GM23338 (cell line): ENCODE results near the gene KCNN3. TPM values are rescaled to one million over a fixed set of nuclear protein-coding genes. Genes with fewer than 3 reads are reported as not detected.

Experiments used
- ATAC-seq: fragments of 200-7000 bp; cut with Tn5 transposase; 3 replicates; pipeline ENCODE4 v1.9.1; 2020
- DNase-seq: peaks from one replicate; pipeline ENCODE4 v3.0.0-alpha.2; 2015; ENCODE audit warnings: low spot score
- H2AFZ ChIP-seq: fragments of 200-600 bp; sonication (generic); 2 replicates; pipeline ENCODE4 v1.8.0; 2016; ENCODE audit warnings: antibody characterized with exemption, mild to moderate bottlenecking, moderate library complexity
- H3F3A ChIP-seq: fragments of 200-600 bp; sonication (generic); replicated peaks from 2 replicates; pipeline ENCODE4 v1.8.0; 2017; ENCODE audit warnings: antibody characterized with exemption, mixed run types, low read depth
- H3K27ac ChIP-seq: fragments of 200-600 bp; sonication (generic); 2 replicates; pipeline ENCODE4 v1.6.1; 2016; ENCODE audit warnings: low read depth
- H3K27me3 ChIP-seq: fragments of 200-600 bp; sonication (generic); 2 replicates; pipeline ENCODE4 v1.8.0; 2016; ENCODE audit warnings: mild to moderate bottlenecking, mixed run types, moderate library complexity; ENCODE audit not compliant: insufficient read depth
- H3K36me3 ChIP-seq: fragments of 200-600 bp; sonication (generic); 2 replicates; pipeline ENCODE4 v1.8.0; 2016; ENCODE audit warnings: mild to moderate bottlenecking; ENCODE audit not compliant: insufficient read depth
- H3K4me1 ChIP-seq: fragments of 200-600 bp; sonication (generic); 2 replicates; pipeline ENCODE4 v1.8.0; 2016; ENCODE audit warnings: mild to moderate bottlenecking, moderate library complexity; ENCODE audit not compliant: insufficient read depth
- H3K4me2 ChIP-seq: fragments of 200-600 bp; sonication (generic); 2 replicates; pipeline ENCODE4 v1.7.1; 2017; ENCODE audit warnings: mixed run types
- H3K4me3 ChIP-seq: fragments of 200-600 bp; sonication (generic); 2 replicates; pipeline ENCODE4 v1.6.1; 2016; ENCODE audit warnings: mixed run types
- H3K79me2 ChIP-seq: fragments of 200-600 bp; sonication (generic); replicated peaks from 2 replicates; pipeline ENCODE4 v1.8.0; 2017; ENCODE audit warnings: mild to moderate bottlenecking; ENCODE audit not compliant: insufficient read depth
- H3K9me2 ChIP-seq: fragments of 200-600 bp; sonication (generic); 2 replicates; pipeline ENCODE4 v1.8.0; 2017; ENCODE audit not compliant: insufficient read depth
- H4K20me1 ChIP-seq: fragments of 200-600 bp; sonication (generic); replicated peaks from 2 replicates; pipeline ENCODE4 v1.8.0; 2017; ENCODE audit warnings: mild to moderate bottlenecking; ENCODE audit not compliant: insufficient read depth
- H3K27ac Mint-ChIP-seq: 2 replicates; pipeline ENCODE4 v1.8.0; 2020; ENCODE audit warnings: inconsistent platforms, mild to moderate bottlenecking, moderate library complexity, mixed read lengths
- H3K27me3 Mint-ChIP-seq: 3 replicates; pipeline ENCODE4 v1.8.0; 2022; ENCODE audit warnings: low read depth, mild to moderate bottlenecking, moderate library complexity, mixed read lengths, inconsistent platforms; ENCODE audit not compliant: insufficient read depth, poor library complexity
- H3K36me3 Mint-ChIP-seq: 3 replicates; pipeline ENCODE4 v1.8.0; 2021; ENCODE audit warnings: low read depth, mild to moderate bottlenecking, inconsistent platforms, moderate library complexity, mixed read lengths
- H3K4me1 Mint-ChIP-seq: 3 replicates; pipeline ENCODE4 v1.8.0; 2020; ENCODE audit warnings: mild to moderate bottlenecking, inconsistent platforms, mixed read lengths
- H3K4me3 Mint-ChIP-seq: 3 replicates; pipeline ENCODE4 v1.8.0; 2021; ENCODE audit warnings: moderate library complexity, mild to moderate bottlenecking, inconsistent platforms, mixed read lengths
- H3K9me3 Mint-ChIP-seq: 3 replicates; pipeline ENCODE4 v1.8.0; 2020; ENCODE audit warnings: moderate library complexity, mild to moderate bottlenecking, inconsistent platforms, mixed read lengths
- CREB1 ChIP-seq: fragments of 250-450 bp; sonication (Bioruptor Pico); IDR thresholded peaks from 2 replicates; pipeline ENCODE4 v1.5.0; 2020; ENCODE audit warnings: low read depth, mild to moderate bottlenecking, moderate library complexity
- EZH2phosphoT487 ChIP-seq: fragments of 200-600 bp; sonication (generic); IDR thresholded peaks from one replicate; pipeline ENCODE4 v1.8.1; 2018; ENCODE audit warnings: antibody characterized with exemption; ENCODE audit not compliant: unreplicated experiment
- JUNB ChIP-seq: IDR thresholded peaks from one replicate; pipeline ENCODE4 v1.6.1; 2016; ENCODE audit warnings: antibody characterized with exemption; ENCODE audit not compliant: unreplicated experiment
- NANOG ChIP-seq: IDR thresholded peaks from 2 replicates; pipeline ENCODE4 v1.6.1; 2016; ENCODE audit warnings: antibody characterized with exemption, borderline replicate concordance
- POLR2AphosphoS5 ChIP-seq: IDR thresholded peaks from 2 replicates; pipeline ENCODE4 v1.6.1; 2016; ENCODE audit warnings: antibody characterized with exemption, low read depth
- STAT1 ChIP-seq: IDR thresholded peaks from one replicate; pipeline ENCODE4 v1.6.1; 2016; ENCODE audit warnings: antibody characterized with exemption; ENCODE audit not compliant: unreplicated experiment
- ZNF114 ChIP-seq: fragments of 250-450 bp; sonication (Bioruptor Pico); IDR thresholded peaks from 2 replicates; pipeline ENCODE4 v1.5.0; 2020; ENCODE audit warnings: mild to moderate bottlenecking, moderate library complexity
- ZNF331 ChIP-seq: fragments of 250-450 bp; sonication (Bioruptor Pico); IDR thresholded peaks from 2 replicates; pipeline ENCODE4 v1.5.0; 2020; ENCODE audit warnings: low read depth, mild to moderate bottlenecking, moderate library complexity
- polyA plus RNA-seq: library from polyadenylated mRNA; unstranded; fragments of >200 nt; fragmentation: Nextera tagmentation; extraction: Ambion mirVana; gene quantifications from 2 replicates; pipeline ENCODE4 v1.2.1, GENCODE V29; 2016
- total RNA-seq: library from RNA; depleted of rRNA; stranded (reverse); fragments of >200 nt; shearing (Covaris generic); gene quantifications from 2 replicates; pipeline ENCODE4 v1.2.3, GENCODE V29; 2014
- TF ChIP-seq, protein P1 (sequence below): IDR thresholded peaks from one replicate; pipeline ENCODE4 v1.6.1; 2018; ENCODE audit warnings: antibody characterized with exemption; ENCODE audit not compliant: unreplicated experiment
- TF ChIP-seq, protein P2 (sequence below): fragments of 250-450 bp; sonication (Bioruptor Pico); IDR thresholded peaks from 2 replicates; pipeline ENCODE4 v1.5.0; 2020; ENCODE audit warnings: mild to moderate bottlenecking, moderate library complexity
- TF ChIP-seq, protein P3 (sequence below): IDR thresholded peaks from 2 replicates; pipeline ENCODE4 v1.6.1; 2016; ENCODE audit warnings: antibody characterized with exemption

The KCNN3 gene
- total and polyA plus RNA-seq, 2 experiments from 2014 or later: 1.9 to 3.0 TPM

DNA sequence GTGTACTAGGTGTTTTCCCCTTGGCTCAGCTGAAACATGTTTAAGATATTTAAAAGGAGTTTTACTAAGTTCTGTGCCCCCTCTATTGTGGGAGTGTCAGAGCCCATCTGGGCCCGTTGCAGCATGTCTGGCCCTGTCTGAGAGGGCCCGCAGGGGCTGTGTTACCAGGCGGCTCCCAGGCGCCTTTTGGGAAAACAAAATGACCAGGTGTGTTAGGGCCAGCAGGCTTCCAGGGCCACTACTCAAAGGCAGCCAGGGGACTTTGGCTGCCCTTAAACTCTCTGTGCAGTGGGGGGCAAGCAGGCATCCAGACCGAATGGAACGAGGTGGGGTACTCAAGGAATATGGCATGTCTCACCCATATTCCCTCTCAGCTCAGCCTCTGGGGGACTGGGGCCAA, 111.7 kb downstream of the KCNN3 start:
- Mint-ChIP-seq H3K27ac (no peak overlapping the region), H3K4me1 (no peaks in the 10 kb centered on the region), H3K9me3 (no peaks in the 10 kb centered on the region), H3K4me3 (no peak overlapping the region), H3K27me3 (peaks cover 8% of the 10 kb centered on the region), H3K36me3 (no peaks in the 10 kb centered on the region)
- H3K4me3 ChIP-seq: no peak overlapping the region
- no peak overlapping the region for H3K4me2 ChIP-seq
- peaks cover 17% of the 10 kb centered on the region; the same call in 1 of the 2 replicates for H3K27me3 ChIP-seq
- H3K9me2 ChIP-seq: no peaks in the 10 kb centered on the region
- H2AFZ ChIP-seq: no peak overlapping the region
- ATAC-seq (no peak), DNase-seq (no peak)
- H3K4me1 ChIP-seq: no peaks in the 10 kb centered on the region
- no peak for TF ChIP-seq JUNB
- no peak for TF ChIP-seq STAT1
- TF ChIP-seq CREB1 (CRISPR knock-in tag): no peak
- no peak for TF ChIP-seq ZNF331 (CRISPR knock-in tag)
- TF ChIP-seq POLR2AphosphoS5: no peak
- TF ChIP-seq NANOG: no peak
- no peak for TF ChIP-seq ZNF114 (CRISPR knock-in tag)
- H4K20me1 ChIP-seq: no peaks in the 10 kb centered on the region; the same call in 1 of the 2 replicates
- H3K36me3 ChIP-seq: no peaks in the 10 kb centered on the region
- H3F3A ChIP-seq: no peaks in the 10 kb centered on the region
- H3K27ac ChIP-seq: no peak overlapping the region
- no peaks in the 10 kb centered on the region for H3K79me2 ChIP-seq

DNA sequence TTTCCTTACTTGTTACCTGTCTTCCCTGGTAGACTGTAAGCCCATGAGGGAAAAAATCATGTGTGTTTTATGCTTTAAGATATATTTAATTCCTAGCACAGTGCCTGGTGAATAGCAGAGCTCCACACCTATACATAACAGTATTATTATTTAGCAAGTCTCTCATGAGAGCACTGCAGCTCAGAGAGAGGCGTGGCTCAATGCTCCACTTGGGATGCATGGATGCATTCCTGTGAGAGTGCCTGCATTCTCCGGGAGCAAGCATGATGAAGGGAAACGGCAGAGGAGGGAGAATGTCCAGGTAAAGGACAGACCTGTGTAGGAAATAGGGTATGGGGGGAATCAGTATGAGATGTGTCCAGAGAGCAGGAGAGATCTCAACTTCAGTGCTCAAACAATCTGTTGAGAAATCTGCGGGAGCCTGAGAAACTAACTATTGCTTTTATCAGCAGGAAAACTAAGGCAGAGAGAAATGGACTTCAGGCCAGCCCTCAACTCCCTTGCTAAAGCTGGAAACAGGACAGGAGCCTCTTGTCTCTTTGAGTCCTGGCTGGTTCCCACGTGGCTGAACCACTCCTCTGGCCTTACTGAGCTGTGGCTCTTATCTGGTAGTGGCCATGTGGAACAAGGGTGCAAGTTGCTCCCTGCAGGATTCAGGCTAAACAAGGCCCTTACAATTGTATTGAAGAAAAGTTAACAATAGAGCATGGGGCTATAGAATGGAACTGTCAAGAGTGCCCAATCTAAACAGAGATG, 113.1 kb downstream of the KCNN3 start:
- no peaks in the 10 kb centered on the region for H3F3A ChIP-seq
- peaks cover 8% of the 10 kb centered on the region for H3K27me3 Mint-ChIP-seq
- no peaks in the 10 kb centered on the region for H3K79me2 ChIP-seq
- H3K4me3 ChIP-seq: no peak overlapping the region
- no peaks in the 10 kb centered on the region for H3K9me3 Mint-ChIP-seq
- H3K4me2 ChIP-seq: no peak overlapping the region
- no peak overlapping the region for H2AFZ ChIP-seq
- no peaks in the 10 kb centered on the region for H3K4me1 Mint-ChIP-seq
- H3K27me3 ChIP-seq: peaks cover 17% of the 10 kb centered on the region; the same call in 1 of the 2 replicates
- DNase-seq: no peak
- H3K36me3 Mint-ChIP-seq: no peaks in the 10 kb centered on the region
- no peak for ATAC-seq
- no peaks in the 10 kb centered on the region for H3K36me3 ChIP-seq
- no peak overlapping the region for H3K27ac ChIP-seq
- H3K9me2 ChIP-seq: no peaks in the 10 kb centered on the region
- no peak overlapping the region for H3K27ac Mint-ChIP-seq
- H3K4me1 ChIP-seq: no peaks in the 10 kb centered on the region
- no peaks in the 10 kb centered on the region; the same call in 1 of the 2 replicates for H4K20me1 ChIP-seq
- no peak overlapping the region for H3K4me3 Mint-ChIP-seq
- no peak for TF ChIP-seq POLR2AphosphoS5
- TF ChIP-seq EZH2phosphoT487: no peak
- TF ChIP-seq, protein P1, sequence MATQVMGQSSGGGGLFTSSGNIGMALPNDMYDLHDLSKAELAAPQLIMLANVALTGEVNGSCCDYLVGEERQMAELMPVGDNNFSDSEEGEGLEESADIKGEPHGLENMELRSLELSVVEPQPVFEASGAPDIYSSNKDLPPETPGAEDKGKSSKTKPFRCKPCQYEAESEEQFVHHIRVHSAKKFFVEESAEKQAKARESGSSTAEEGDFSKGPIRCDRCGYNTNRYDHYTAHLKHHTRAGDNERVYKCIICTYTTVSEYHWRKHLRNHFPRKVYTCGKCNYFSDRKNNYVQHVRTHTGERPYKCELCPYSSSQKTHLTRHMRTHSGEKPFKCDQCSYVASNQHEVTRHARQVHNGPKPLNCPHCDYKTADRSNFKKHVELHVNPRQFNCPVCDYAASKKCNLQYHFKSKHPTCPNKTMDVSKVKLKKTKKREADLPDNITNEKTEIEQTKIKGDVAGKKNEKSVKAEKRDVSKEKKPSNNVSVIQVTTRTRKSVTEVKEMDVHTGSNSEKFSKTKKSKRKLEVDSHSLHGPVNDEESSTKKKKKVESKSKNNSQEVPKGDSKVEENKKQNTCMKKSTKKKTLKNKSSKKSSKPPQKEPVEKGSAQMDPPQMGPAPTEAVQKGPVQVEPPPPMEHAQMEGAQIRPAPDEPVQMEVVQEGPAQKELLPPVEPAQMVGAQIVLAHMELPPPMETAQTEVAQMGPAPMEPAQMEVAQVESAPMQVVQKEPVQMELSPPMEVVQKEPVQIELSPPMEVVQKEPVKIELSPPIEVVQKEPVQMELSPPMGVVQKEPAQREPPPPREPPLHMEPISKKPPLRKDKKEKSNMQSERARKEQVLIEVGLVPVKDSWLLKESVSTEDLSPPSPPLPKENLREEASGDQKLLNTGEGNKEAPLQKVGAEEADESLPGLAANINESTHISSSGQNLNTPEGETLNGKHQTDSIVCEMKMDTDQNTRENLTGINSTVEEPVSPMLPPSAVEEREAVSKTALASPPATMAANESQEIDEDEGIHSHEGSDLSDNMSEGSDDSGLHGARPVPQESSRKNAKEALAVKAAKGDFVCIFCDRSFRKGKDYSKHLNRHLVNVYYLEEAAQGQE: no peak
- TF ChIP-seq ZNF331 (CRISPR knock-in tag): no peak
- no peak for TF ChIP-seq CREB1 (CRISPR knock-in tag)
- TF ChIP-seq, protein P2, sequence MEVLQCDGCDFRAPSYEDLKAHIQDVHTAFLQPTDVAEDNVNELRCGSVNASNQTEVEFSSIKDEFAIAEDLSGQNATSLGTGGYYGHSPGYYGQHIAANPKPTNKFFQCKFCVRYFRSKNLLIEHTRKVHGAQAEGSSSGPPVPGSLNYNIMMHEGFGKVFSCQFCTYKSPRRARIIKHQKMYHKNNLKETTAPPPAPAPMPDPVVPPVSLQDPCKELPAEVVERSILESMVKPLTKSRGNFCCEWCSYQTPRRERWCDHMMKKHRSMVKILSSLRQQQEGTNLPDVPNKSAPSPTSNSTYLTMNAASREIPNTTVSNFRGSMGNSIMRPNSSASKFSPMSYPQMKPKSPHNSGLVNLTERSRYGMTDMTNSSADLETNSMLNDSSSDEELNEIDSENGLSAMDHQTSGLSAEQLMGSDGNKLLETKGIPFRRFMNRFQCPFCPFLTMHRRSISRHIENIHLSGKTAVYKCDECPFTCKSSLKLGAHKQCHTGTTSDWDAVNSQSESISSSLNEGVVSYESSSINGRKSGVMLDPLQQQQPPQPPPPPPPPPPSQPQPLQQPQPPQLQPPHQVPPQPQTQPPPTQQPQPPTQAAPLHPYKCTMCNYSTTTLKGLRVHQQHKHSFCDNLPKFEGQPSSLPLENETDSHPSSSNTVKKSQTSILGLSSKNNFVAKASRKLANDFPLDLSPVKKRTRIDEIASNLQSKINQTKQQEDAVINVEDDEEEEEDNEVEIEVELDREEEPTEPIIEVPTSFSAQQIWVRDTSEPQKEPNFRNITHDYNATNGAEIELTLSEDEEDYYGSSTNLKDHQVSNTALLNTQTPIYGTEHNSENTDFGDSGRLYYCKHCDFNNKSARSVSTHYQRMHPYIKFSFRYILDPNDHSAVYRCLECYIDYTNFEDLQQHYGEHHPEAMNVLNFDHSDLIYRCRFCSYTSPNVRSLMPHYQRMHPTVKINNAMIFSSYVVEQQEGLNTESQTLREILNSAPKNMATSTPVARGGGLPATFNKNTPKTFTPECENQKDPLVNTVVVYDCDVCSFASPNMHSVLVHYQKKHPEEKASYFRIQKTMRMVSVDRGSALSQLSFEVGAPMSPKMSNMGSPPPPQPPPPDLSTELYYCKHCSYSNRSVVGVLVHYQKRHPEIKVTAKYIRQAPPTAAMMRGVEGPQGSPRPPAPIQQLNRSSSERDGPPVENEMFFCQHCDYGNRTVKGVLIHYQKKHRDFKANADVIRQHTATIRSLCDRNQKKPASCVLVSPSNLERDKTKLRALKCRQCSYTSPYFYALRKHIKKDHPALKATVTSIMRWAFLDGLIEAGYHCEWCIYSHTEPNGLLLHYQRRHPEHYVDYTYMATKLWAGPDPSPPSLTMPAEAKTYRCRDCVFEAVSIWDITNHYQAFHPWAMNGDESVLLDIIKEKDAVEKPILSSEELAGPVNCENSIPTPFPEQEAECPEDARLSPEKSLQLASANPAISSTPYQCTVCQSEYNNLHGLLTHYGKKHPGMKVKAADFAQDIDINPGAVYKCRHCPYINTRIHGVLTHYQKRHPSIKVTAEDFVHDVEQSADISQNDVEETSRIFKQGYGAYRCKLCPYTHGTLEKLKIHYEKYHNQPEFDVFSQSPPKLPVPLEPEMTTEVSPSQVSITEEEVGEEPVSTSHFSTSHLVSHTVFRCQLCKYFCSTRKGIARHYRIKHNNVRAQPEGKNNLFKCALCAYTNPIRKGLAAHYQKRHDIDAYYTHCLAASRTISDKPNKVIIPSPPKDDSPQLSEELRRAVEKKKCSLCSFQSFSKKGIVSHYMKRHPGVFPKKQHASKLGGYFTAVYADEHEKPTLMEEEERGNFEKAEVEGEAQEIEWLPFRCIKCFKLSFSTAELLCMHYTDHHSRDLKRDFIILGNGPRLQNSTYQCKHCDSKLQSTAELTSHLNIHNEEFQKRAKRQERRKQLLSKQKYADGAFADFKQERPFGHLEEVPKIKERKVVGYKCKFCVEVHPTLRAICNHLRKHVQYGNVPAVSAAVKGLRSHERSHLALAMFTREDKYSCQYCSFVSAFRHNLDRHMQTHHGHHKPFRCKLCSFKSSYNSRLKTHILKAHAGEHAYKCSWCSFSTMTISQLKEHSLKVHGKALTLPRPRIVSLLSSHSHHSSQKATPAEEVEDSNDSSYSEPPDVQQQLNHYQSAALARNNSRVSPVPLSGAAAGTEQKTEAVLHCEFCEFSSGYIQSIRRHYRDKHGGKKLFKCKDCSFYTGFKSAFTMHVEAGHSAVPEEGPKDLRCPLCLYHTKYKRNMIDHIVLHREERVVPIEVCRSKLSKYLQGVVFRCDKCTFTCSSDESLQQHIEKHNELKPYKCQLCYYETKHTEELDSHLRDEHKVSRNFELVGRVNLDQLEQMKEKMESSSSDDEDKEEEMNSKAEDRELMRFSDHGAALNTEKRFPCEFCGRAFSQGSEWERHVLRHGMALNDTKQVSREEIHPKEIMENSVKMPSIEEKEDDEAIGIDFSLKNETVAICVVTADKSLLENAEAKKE: no peak
- TF ChIP-seq, protein P3, sequence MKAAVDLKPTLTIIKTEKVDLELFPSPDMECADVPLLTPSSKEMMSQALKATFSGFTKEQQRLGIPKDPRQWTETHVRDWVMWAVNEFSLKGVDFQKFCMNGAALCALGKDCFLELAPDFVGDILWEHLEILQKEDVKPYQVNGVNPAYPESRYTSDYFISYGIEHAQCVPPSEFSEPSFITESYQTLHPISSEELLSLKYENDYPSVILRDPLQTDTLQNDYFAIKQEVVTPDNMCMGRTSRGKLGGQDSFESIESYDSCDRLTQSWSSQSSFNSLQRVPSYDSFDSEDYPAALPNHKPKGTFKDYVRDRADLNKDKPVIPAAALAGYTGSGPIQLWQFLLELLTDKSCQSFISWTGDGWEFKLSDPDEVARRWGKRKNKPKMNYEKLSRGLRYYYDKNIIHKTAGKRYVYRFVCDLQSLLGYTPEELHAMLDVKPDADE: no peak
